Renal cortical epithelial cell (primary cell): Measurements from ENCODE around the gene TLL1. TPM values are rescaled to one million over a fixed set of nuclear protein-coding genes. Genes with fewer than 3 reads are reported as not detected.

Source experiments
- DNase-seq: peaks from one replicate; pipeline ENCODE4 v3.0.0-alpha.2; 2011; ENCODE audit warnings: low read depth
- total RNA-seq: library from RNA; depleted of rRNA; stranded (reverse); fragments of >200 nt; gene quantifications from 2 replicates; pipeline ENCODE4 v1.2.3, GENCODE V29; 2014

Gene TLL1
- total RNA-seq, 1 donor from 2014 or later: 23.7 TPM

DNA sequence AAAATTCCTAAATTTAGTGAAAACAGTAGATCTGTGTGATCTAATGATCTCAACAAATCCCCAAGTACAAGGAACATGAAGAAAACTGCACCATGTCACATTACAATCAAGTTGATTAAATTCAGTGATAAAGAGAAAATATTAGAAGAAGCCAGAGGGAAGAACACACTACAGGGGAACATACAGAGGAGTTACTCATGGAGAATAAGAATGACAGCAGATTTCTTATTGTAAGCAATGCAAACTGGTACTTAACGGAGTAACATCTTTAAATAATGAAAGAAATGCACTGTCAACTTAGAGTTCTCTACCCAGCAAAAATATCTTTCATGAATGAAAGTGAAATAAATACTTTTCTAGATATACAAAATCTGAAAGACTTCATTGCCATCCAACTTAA lies 21.1 kb downstream of the TLL1 start:
- no peak for DNase-seq

GRCh38 chr4:165905405-165906027 lies 32.5 kb downstream of the TLL1 start:
- DNase-seq: no peak

DNA sequence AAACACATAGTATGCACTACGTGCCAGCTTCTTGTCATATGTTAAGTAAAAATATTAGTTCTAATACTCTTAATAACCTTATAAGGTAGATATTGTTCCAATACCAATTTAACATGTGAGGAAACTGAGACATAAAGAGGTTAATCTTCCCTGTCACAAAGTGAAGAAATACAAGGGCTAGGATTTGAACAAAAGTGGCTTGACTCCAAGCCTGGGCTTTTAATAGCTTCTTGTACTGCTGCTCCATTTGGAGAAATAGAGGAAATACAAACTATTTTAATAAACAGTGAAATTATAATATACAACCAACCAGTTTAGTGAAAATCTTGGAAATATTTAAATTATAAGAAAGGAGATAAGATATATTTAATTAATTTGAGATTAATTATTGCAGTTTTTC lies 33.2 kb downstream of the TLL1 start:
- DNase-seq: no peak

DNA sequence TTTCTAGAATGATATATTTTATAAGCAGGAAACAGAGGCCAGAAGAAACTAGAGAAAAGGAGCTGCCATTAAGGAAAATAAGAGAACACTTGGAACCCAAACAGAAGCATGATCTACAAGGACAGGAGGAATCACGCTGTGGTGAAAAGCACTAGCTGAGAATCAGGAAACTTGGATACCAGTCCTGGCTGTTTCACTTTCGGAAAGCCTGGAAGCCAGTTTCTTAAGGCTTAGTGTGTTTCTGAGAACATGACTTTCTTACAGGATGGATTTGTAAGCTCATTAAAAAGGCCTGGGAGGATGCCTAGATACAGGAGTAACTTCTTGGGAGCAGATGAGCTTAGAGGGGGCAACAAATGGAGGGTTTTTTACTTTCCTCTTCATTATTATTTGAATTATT lies 36.9 kb downstream of the TLL1 start:
- no peak for DNase-seq

GRCh38 chr4:165915215-165915614 lies 42.2 kb downstream of the TLL1 start:
- peak; percentile 47 for DNase-seq

GRCh38 chr4:165921546-165921945 lies 48.5 kb downstream of the TLL1 start:
- DNase-seq: no peak

- DNase-seq: no peak
These were observed 49.7 kb downstream of the TLL1 start for GRCh38 chr4:165922747-165923146.

- no peak for DNase-seq
These were observed 53.3 kb downstream of the TLL1 start for GRCh38 chr4:165926307-165926706.

DNA sequence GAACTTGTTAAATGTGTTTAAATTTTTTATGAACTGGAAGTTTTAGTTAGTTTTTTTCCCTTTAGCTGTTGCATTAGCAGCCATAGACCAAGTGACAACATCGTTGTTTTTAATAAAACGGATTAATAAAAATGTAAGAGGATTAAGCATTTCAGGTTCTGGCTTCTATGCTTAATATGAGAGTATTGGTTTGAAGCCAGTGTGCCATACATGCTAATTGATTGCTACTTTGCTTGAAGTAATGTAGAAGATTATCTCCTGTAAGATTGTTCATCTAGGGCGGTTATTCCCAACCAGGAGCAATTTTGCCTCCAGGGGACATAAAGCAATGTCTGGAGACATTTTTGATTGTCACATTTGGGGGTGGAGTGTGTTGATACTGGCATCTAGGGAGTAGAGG lies 54.3 kb downstream of the TLL1 start:
- DNase-seq: no peak

DNA sequence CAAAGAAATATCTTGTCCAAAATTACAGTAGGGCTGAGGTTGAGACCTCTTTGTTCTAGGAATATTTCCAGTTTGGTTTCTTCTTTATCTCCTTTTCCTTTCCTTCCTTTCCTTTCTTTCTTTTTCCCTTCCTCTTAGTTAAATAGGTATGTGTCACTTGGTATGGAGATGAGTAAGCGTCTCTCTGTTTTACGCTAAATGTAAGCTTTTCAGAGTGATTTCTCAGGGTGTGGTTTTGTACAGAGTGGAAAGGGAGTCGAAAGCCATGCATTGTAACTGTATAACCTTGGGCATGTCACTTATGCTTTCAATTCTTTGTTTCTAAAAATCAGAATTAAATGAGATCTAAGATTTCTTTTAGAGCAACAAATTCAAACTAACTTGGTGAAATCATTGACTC lies 54.8 kb downstream of the TLL1 start:
- no peak for DNase-seq

GRCh38 chr4:165928601-165929000 lies 55.6 kb downstream of the TLL1 start:
- DNase-seq: no peak

DNA sequence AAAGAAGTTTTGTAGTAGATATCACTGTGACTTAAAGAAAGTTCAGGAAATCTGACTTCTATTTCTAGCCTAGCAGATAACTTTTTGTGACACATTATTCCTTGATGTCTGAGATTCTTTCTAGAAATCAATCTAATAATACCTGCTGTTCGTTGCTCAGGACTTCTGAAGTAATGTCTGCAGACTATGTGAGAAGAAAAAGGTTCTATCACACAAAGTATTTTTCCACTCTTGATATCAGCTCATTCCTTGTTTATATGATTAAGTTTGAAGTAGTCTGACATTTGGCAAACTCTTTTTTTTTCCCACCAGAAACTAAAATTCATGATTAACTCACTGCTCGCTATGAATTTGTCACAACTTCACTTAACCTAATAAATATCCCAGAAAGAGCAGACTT lies 56.6 kb downstream of the TLL1 start:
- no peak for DNase-seq

DNA sequence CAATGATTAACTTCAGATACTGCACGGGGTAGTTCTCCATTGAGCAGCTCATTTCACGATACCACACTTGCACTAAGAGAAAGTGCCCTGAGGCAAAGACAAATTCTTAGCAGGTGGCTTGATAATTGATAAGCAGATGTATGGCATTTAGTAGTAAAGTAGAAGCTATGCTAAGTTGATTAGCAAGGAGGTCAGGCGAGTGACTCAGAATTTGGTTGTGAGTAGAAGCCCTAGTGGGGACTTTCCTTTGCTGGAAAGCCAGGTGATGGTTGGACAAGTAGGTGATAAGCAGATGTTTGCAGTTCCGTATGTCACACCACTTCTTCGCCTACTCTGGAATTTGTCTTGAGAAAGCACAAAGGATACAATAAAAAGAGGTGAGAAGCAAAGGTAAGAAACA lies 58.7 kb downstream of the TLL1 start:
- peak; percentile 41 for DNase-seq

DNA sequence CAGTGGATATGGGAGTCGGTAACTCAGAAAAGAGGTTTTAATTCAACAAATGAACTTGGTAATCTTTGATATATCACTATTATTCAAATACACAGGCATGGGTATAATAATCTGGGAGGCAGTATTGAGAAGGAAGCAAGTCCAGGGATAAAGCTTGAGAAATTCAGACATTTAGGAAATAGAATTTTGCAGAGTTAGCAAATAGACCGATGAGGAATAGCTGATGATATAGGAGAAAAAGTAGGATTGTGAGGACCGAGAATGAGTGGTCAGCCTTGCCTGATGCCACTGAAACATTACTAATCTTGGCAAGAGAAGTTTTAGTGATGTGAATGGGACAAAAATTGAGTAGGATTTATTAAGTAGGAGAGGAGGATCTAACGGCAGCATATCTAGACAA lies 71.9 kb downstream of the TLL1 start:
- DNase-seq: no peak

GRCh38 chr4:165945991-165946390 lies 73.0 kb downstream of the TLL1 start:
- no peak for DNase-seq

GRCh38 chr4:165947019-165947418 lies 74.0 kb downstream of the TLL1 start:
- DNase-seq: no peak

GRCh38 chr4:165953181-165953580 lies 80.1 kb downstream of the TLL1 start:
- DNase-seq: no peak

- DNase-seq: no peak
These were observed 90.6 kb downstream of the TLL1 start for GRCh38 chr4:165963621-165964020.

GRCh38 chr4:165964591-165964990 lies 91.6 kb downstream of the TLL1 start:
- no peak for DNase-seq

GRCh38 chr4:165965503-165965902 lies 92.5 kb downstream of the TLL1 start:
- DNase-seq: peak; percentile 16

DNA sequence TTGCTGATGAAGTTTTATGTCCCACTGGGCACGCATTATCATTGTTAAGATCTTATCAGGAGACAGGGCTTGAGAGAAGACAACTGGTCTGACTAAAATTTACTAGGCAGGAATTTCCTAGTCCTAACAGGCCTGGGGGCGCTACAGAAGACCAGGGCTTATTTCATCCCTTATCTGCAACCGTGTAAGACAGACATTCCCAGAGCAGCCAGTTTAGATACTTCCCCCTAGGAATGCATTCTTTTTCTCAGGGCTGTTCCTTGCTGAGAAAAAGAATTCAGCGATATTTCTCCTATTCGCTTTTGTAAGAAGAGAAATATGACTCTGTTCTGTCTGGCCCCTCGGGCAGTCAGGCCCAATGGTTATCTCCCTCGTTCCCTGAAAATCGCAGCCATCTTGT lies 93.8 kb downstream of the TLL1 start:
- DNase-seq: no peak

GRCh38 chr4:165967486-165967885 lies 94.4 kb downstream of the TLL1 start:
- DNase-seq: no peak

GRCh38 chr4:165970703-165971420 lies 97.8 kb downstream of the TLL1 start:
- peak; percentile 63 for DNase-seq

DNA sequence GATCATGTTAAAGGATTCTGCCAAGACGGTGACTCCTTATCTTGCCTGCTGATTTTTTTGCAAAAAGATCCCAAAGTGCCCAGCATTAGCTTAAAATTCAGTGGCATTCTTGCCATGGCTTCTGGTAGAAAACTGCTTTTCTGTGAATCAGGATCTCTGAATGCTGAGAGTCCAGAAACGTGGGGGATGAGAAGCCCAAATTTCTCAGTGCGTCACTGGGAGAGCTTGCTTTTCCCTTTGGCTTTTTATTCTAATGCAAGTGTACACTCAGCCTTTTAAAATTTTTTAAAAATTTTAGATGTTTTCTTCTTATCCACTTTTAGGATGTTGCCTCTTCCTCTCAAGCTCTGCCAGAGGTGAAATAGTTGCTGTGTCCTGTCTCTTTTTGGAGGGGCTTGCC lies 98.4 kb downstream of the TLL1 start:
- DNase-seq: no peak
